ENCODE data around the gene CD74.

The CD74 gene

GRCh38 chr5:150357326-150358260 is 55.1 kb downstream of the CD74 start, which contains the start of gene TCOF1:
Gene TCOF1 (plus strand): TSS chr5:150357697. CDS start chr5:150357747, 50 bp downstream.
- DNase-seq: peak; percentile 98

GRCh38 chr5:150356575-150357294 is 56.0 kb downstream of the CD74 start:
- no peak for DNase-seq

GRCh38 chr5:150355791-150356190 is 56.9 kb downstream of the CD74 start:
- no peak for DNase-seq

GRCh38 chr5:150353032-150353675 is 59.6 kb downstream of the CD74 start:
- no peak for DNase-seq

- DNase-seq: no peak
Measured at GRCh38 chr5:150352244-150353031, 60.3 kb downstream of the CD74 start.

Data from activated CD4-positive, alpha-beta T cell treated with anti-CD3 and anti-CD28 coated beads, Interleukin-2, amount 50 U/mL, for 16 hours (primary cell).